CD4-positive, CD25-positive, alpha-beta regulatory T cell (primary cell): ENCODE measurements around the gene EFHB. TPM values are rescaled to one million over a fixed set of nuclear protein-coding genes. Genes with fewer than 3 reads are reported as not detected.
A peak's percentile ranks its signal among the peaks of the same experiment; 100 is the strongest.
"Not testable (repeated sequence)": the region's sequence is repeated elsewhere in the genome, so short reads cannot be mapped to it uniquely, and the experiment has no call there.

Experiments
- ATAC-seq, 2 donors: fragments of 150-1000 bp; cut with Tn5 transposase; one replicate each; pipeline ENCODE4 v1.10.0; 2021; ENCODE audit warnings: low read depth in 2 of 2, moderate number of reproducible peaks in 2 of 2, moderate library complexity in 1 of 2
- DNase-seq, 3 donors: peaks; one replicate each; pipeline versions ENCODE4 v3.0.0 to v3.0.0-alpha.2; 2012 to 2022; ENCODE audit warnings: mixed read lengths in 1 of 3
- H3K27ac ChIP-seq: one replicate; pipeline ENCODE4 v1.7.0; 2013; ENCODE audit warnings: mild to moderate bottlenecking, low read length; ENCODE audit not compliant: insufficient read depth, poor library complexity, severe bottlenecking
- H3K27me3 ChIP-seq: one replicate; pipeline ENCODE4 v1.7.0; 2013; ENCODE audit warnings: low read length; ENCODE audit not compliant: control insufficient read depth, insufficient read depth
- H3K36me3 ChIP-seq: one replicate; pipeline ENCODE4 v1.7.0; 2013; ENCODE audit warnings: mild to moderate bottlenecking, low read length, moderate library complexity; ENCODE audit not compliant: control insufficient read depth, insufficient read depth
- H3K4me1 ChIP-seq: 2 replicates; pipeline ENCODE4 v1.7.0; 2013; ENCODE audit warnings: mild to moderate bottlenecking, low read length; ENCODE audit not compliant: insufficient read depth, control insufficient read depth, poor library complexity, severe bottlenecking
- H3K4me3 ChIP-seq: one replicate; pipeline ENCODE4 v1.7.0; 2013; ENCODE audit warnings: low read depth, mild to moderate bottlenecking, low read length, moderate library complexity
- H3K9me3 ChIP-seq, 2 experiments: 1 replicate in 1 of 2; 2 replicates in 1 of 2; pipeline ENCODE4 v1.7.0; 2013; ENCODE audit warnings: low read length in 2 of 2, mild to moderate bottlenecking in 1 of 2, moderate library complexity in 1 of 2; ENCODE audit not compliant: control insufficient read depth in 2 of 2
- H3K27ac Mint-ChIP-seq, 3 donors: one replicate each; pipeline ENCODE4 v1.8.0; 2020 to 2022; ENCODE audit warnings: mild to moderate bottlenecking in 3 of 3, mixed read lengths in 3 of 3, moderate library complexity in 2 of 3
- H3K27me3 Mint-ChIP-seq: one replicate; pipeline ENCODE4 v1.8.0; 2022; ENCODE audit warnings: mild to moderate bottlenecking, mixed read lengths
- H3K36me3 Mint-ChIP-seq: one replicate; pipeline ENCODE4 v1.8.0; 2020; ENCODE audit warnings: mixed read lengths
- H3K4me1 Mint-ChIP-seq, 4 donors: one replicate each; pipeline ENCODE4 v1.8.0; 2020 to 2022; ENCODE audit warnings: mixed read lengths in 4 of 4, mild to moderate bottlenecking in 1 of 4
- H3K4me3 Mint-ChIP-seq, 4 donors: one replicate each; pipeline ENCODE4 v1.8.0; 2020 to 2022; ENCODE audit warnings: mild to moderate bottlenecking in 4 of 4, mixed read lengths in 4 of 4, moderate library complexity in 3 of 4
- H3K9me3 Mint-ChIP-seq, 7 donors: one replicate each; pipeline ENCODE4 v1.8.0; 2020 to 2022; ENCODE audit warnings: mixed read lengths in 7 of 7, mild to moderate bottlenecking in 3 of 7, moderate library complexity in 2 of 7
- polyA plus RNA-seq, 4 donors: library from polyadenylated mRNA; unstranded; fragments of 300-500 nt; fragmentation: Illumina TruSeq; gene quantifications; one replicate each; pipeline ENCODE4 v1.2.3, GENCODE V29; 2021
- total RNA-seq: library from RNA; stranded (reverse); gene quantifications from one replicate; pipeline ENCODE4 v1.2.3, GENCODE V29; 2022

The EFHB gene
- total and polyA plus RNA-seq, 5 donors from 2014 or later, result 0.10 to 1.3 (median 0.23) TPM

DNA sequence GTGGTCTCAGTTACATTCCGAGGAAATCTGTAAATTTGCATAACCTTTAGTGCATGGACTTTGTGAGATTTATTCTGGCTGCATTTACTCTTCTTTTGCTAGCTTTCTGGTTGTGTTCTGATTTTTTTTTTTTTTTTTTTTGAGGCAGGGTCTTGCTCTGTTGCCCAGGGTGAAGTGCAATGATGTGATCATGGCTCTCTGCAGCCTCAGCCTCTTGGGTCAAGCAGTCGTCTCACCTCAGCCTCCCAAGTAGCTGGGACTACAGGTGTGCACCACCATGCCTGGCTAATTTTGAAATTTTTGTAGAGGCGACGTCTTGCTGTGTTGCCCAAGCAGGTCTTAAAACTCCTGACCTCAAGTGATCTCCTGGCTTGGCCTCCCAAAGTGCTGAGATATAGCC lies 25.5 kb upstream of the EFHB start:
- peaks cover 9% of the 10 kb centered on the region for H3K4me1 ChIP-seq
- no peaks in the 10 kb centered on the region for H3K27me3 Mint-ChIP-seq
- no peak overlapping the region for H3K27ac ChIP-seq
- H3K27ac Mint-ChIP-seq, result peak overlapping the region in 1 of 3 donors; percentile 44
- H3K36me3 Mint-ChIP-seq, result peaks cover 34% of the 10 kb centered on the region
- no peak overlapping the region for H3K4me3 Mint-ChIP-seq
- peaks cover 20% of the 10 kb centered on the region for H3K36me3 ChIP-seq
- H3K9me3 ChIP-seq, result no peaks in the 10 kb centered on the region
- ATAC-seq (no peak), DNase-seq (no peak)
- no peaks in the 10 kb centered on the region for H3K27me3 ChIP-seq
- H3K4me3 ChIP-seq, result no peak overlapping the region
- H3K9me3 Mint-ChIP-seq, result no peaks in the 10 kb centered on the region
- peaks cover 19 to 93% (median 73%) of the 10 kb centered on the region in 4 donors for H3K4me1 Mint-ChIP-seq

DNA sequence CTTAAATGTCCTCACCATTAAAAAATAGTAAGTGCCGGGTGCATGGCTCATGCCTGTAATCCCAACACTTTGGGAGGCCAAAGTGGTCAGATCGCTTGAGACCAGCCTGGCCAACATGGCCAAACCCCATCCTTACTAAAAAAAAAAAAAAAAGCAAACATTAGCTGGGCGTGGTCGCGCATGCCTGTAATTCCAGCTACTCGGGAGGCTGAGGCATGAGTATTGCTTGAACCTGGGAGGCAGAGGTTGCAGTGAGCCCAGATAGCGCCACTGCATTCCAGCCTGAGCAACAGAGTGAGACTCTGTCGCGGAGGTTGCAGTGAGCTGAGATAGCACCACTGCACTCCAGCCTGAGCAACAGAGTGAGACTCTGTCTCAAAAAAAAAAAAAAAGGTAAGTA lies 23.3 kb upstream of the EFHB start:
- Mint-ChIP-seq H3K36me3 (peaks cover 40% of the 10 kb centered on the region), H3K4me3 (peak overlapping the region in 1 of 4 donors; percentile 13), H3K4me1 (peaks cover 18 to 92% (median 70%) of the 10 kb centered on the region in 4 donors)
- ATAC-seq, H3K27me3 Mint-ChIP-seq, H3K27ac ChIP-seq, H3K9me3 Mint-ChIP-seq, H3K27me3 ChIP-seq, H3K4me3 ChIP-seq, H3K27ac Mint-ChIP-seq, DNase-seq, H3K4me1 ChIP-seq, H3K9me3 ChIP-seq: not testable (repeated sequence)
- H3K36me3 ChIP-seq, result peaks cover 23% of the 10 kb centered on the region

DNA sequence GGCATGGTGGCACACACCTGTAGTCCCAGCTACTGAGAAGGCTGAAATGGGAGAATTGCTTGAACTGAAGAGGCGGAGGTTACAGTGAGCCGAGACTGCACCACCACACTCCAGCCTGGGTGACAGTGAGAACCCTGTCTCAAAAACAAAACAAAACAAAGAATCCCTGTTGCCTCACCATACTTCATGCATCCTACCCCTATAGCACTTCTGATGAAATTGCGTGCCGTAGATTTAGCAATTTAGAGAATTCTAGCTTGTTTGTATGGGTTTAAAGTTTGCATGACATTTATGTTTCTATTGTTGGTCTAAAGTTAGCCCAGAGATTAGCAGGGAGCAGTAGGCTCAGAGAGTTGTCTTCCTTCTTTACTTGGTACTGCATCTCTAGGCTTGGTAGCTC lies 20.7 kb upstream of the EFHB start:
- no peak for ATAC-seq
- no peaks in the 10 kb centered on the region for H3K27me3 ChIP-seq
- no peak overlapping the region for H3K27ac Mint-ChIP-seq
- no peaks in the 10 kb centered on the region for H3K9me3 ChIP-seq
- H3K4me3 ChIP-seq, result no peak overlapping the region
- no peak for DNase-seq
- peak overlapping the region in 1 of 4 donors; percentile 63 for H3K4me3 Mint-ChIP-seq
- peaks cover 41% of the 10 kb centered on the region for H3K36me3 Mint-ChIP-seq
- no peaks in the 10 kb centered on the region for H3K9me3 Mint-ChIP-seq
- peaks cover 38% of the 10 kb centered on the region for H3K36me3 ChIP-seq
- H3K27ac ChIP-seq, result no peak overlapping the region
- peaks cover 25 to 91% (median 64%) of the 10 kb centered on the region in 4 donors for H3K4me1 Mint-ChIP-seq
- H3K4me1 ChIP-seq, result peaks cover 30% of the 10 kb centered on the region
- no peaks in the 10 kb centered on the region for H3K27me3 Mint-ChIP-seq

DNA sequence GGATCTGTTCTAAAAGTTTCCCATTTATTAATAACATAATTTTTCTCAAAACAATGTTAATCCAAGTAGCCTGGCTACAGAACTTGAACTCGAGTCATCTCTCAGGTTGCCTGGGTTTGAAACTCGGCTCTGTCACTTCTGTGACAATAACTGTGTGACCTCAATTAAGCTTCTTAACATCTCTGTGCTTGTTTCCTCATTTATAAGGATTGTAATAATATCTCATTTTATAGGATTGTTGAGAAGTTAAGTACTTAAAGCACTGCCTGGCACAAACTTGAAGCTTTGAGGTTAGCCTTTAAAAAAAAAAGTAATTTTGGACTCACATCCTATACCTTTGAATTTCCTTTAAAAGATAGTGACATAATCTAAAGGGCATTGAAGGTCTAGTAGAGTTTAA lies 16.3 kb upstream of the EFHB start:
- H3K36me3 ChIP-seq, result peaks cover 31% of the 10 kb centered on the region
- no peak for ATAC-seq
- peaks cover 5% of the 10 kb centered on the region for H3K27me3 Mint-ChIP-seq
- H3K4me3 Mint-ChIP-seq, result peak overlapping the region in 1 of 4 donors; percentile 92
- no peaks in the 10 kb centered on the region for H3K9me3 ChIP-seq
- H3K36me3 Mint-ChIP-seq, result peaks cover 22% of the 10 kb centered on the region
- H3K27ac ChIP-seq, result peak overlapping the region; percentile 38
- H3K4me1 Mint-ChIP-seq, result peaks cover 39 to 89% (median 64%) of the 10 kb centered on the region in 4 donors
- no peak for DNase-seq
- peaks cover 0 to 2% (median 0%) of the 10 kb centered on the region in 7 donors for H3K9me3 Mint-ChIP-seq
- no peak overlapping the region for H3K27ac Mint-ChIP-seq
- peak overlapping the region; percentile 14 for H3K4me3 ChIP-seq
- no peaks in the 10 kb centered on the region for H3K27me3 ChIP-seq
- H3K4me1 ChIP-seq, result peaks cover 53% of the 10 kb centered on the region

DNA sequence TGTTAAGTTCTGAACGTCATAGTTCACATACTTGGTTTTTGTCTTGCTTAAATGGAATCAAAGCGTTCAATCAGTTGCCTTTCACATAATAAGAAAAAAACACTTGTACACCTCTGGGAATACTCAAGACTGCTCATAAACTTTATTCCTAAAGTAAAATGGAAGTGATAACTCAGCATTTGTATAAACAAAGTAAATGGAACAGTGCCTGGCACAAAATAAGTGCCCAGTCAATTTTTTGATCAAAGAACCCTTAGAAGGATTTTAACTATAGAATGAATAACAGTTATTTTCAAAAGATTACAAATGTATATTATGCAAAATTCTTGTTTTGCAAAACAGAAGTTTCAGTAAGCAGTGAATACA lies 14.2 kb upstream of the EFHB start:
- peaks cover 37 to 78% (median 57%) of the 10 kb centered on the region in 4 donors for H3K4me1 Mint-ChIP-seq
- ATAC-seq (no peak), DNase-seq (no peak)
- H3K9me3 Mint-ChIP-seq, result peaks cover 0 to 2% (median 0%) of the 10 kb centered on the region in 7 donors
- peak overlapping the region; percentile 88 for H3K4me3 ChIP-seq
- peak overlapping the region; percentile 97 to 100 (median 99) for H3K27ac Mint-ChIP-seq
- H3K27me3 ChIP-seq, result no peaks in the 10 kb centered on the region
- peak overlapping the region; percentile 92 to 100 (median 100) for H3K4me3 Mint-ChIP-seq
- peaks cover 53% of the 10 kb centered on the region for H3K4me1 ChIP-seq
- H3K27ac ChIP-seq, result peak overlapping the region; percentile 97
- H3K27me3 Mint-ChIP-seq, result peaks cover 5% of the 10 kb centered on the region
- peaks cover 10% of the 10 kb centered on the region for H3K36me3 Mint-ChIP-seq
- H3K36me3 ChIP-seq, result peaks cover 23% of the 10 kb centered on the region
- no peaks in the 10 kb centered on the region for H3K9me3 ChIP-seq

DNA sequence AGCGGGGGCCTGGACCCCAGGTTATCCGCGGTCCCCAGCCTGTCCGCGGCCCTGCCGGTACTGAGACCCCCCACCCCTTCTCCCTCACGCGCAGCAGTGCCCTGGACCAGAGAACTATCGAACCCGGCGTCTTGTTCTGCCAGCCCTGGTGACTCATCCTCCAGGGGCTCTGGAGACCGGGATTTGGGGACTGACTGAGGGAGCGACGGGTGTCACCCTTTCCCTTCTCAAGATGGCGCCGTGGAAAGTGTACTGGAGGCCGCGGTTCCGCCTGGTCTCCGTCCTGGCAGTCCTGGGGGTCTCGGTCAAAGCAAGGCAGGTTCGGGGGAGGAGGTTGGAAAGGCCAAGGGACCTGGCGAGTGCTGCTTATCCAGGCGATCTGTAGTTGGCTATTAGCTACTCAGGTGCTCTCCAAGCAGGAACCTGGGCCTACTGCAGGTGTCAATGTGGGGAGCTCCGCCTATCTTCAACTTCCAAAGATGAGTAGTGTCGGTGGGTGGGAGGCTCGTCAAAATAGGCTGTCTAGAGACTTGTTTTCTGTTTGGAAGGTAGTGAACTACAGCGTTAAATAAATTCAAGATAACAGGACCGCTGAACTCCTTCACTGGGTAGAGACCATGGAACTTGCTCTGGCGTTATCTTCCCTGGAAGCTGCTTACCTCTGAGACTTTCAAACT lies 13.7 kb upstream of the EFHB start:
- peaks cover 5% of the 10 kb centered on the region for H3K27me3 Mint-ChIP-seq
- peaks cover 0 to 2% (median 0%) of the 10 kb centered on the region in 7 donors for H3K9me3 Mint-ChIP-seq
- Histone ChIP-seq H3K4me3 (peak overlapping the region; percentile 88), H3K4me1 (peaks cover 53% of the 10 kb centered on the region), H3K27me3 (no peaks in the 10 kb centered on the region), H3K9me3 (no peaks in the 10 kb centered on the region), H3K36me3 (peaks cover 22% of the 10 kb centered on the region), H3K27ac (peak overlapping the region; percentile 97)
- H3K4me1 Mint-ChIP-seq, result peaks cover 36 to 73% (median 52%) of the 10 kb centered on the region in 4 donors
- H3K27ac Mint-ChIP-seq, result peak overlapping the region; percentile 97 to 100 (median 99)
- DNase-seq (peak; percentile 42 to 74 (median 62)), ATAC-seq (peak in 1 of 2 donors; percentile 21)
- peak overlapping the region; percentile 92 to 100 (median 100) for H3K4me3 Mint-ChIP-seq
- peaks cover 10% of the 10 kb centered on the region for H3K36me3 Mint-ChIP-seq

DNA sequence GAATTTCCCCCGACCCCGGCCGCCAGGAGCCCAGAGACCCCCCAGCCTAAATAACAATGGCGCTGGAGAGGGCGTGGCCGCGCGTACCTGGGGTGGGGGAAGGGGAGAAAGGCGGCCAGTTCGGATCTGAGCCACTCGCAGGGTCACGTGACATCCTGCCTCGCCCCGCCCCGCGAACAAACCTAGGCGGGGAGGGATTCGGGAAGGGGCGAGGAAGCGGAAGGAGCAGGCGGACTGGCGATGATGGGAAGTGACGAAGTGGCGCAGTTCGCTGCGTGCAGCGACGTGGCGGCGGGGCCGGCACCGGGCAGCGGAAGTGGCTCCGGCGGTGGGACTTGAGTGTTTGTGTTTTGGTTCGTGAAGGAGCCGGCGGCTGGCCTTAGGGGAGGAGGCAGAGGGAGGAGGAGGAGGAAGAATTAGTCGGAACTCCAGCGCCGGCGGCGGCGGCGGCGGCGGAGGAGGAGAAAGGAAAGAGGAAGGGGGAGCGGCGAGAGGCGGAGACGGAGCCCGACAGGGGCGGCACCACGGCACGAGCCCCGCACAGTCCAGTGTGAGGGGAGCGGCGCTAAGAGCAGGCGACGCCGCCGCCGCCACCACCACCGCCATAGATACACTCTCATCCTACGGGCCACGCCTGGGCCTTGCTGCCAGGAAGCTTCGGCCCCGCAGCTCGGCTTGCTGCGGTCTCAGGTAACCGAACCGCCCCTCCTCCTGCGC lies 13.0 kb upstream of the EFHB start, which contains the start of gene RAB5A:
Gene RAB5A (plus strand): TSS at position 266 of the 717 bp plus-strand sequence. CDS start 3,802 bp downstream, outside the sequence.
- peaks cover 5% of the 10 kb centered on the region for H3K27me3 Mint-ChIP-seq
- Histone ChIP-seq H3K27me3 (no peaks in the 10 kb centered on the region), H3K4me1 (peaks cover 48% of the 10 kb centered on the region), H3K9me3 (no peaks in the 10 kb centered on the region), H3K4me3 (peak within 1 kb of the TSS; percentile 88), H3K27ac (peak within 1 kb of the TSS; percentile 97), H3K36me3 (peaks cover 15% of the 10 kb centered on the region)
- peak within 1 kb of the TSS; percentile 97 to 100 (median 99) for H3K27ac Mint-ChIP-seq
- peak; percentile 95 to 99 (median 96) for DNase-seq
- ATAC-seq, result peak; percentile 88
- peaks cover 10% of the 10 kb centered on the region for H3K36me3 Mint-ChIP-seq
- H3K4me1 Mint-ChIP-seq, result peaks cover 30 to 66% (median 47%) of the 10 kb centered on the region in 4 donors
- H3K4me3 Mint-ChIP-seq, result peak within 1 kb of the TSS; percentile 92 to 100 (median 100)
- H3K9me3 Mint-ChIP-seq, result peaks cover 0 to 2% (median 0%) of the 10 kb centered on the region in 7 donors
